HG02610 (cell line): Measurements from ENCODE around the gene SH2B3.

Experiments
- ATAC-seq: cut with Tn5 transposase; IDR thresholded peaks from one replicate; pipeline ENCODE4 v1.9.1; 2021; ENCODE audit warnings: mild to moderate bottlenecking, moderate library complexity; ENCODE audit not compliant: unreplicated experiment

Gene SH2B3

GRCh38 chr12:111408686-111409402 is 3.1 kb downstream of the SH2B3 start:
- no peak for ATAC-seq

GRCh38 chr12:111409403-111409779 is 3.7 kb downstream of the SH2B3 start:
- no peak for ATAC-seq

- no peak for ATAC-seq
Measured at GRCh38 chr12:111409780-111410430, 4.2 kb downstream of the SH2B3 start.

GRCh38 chr12:111410431-111411184 is 4.9 kb downstream of the SH2B3 start:
- ATAC-seq, result no peak

GRCh38 chr12:111411185-111411764 is 5.6 kb downstream of the SH2B3 start:
- no peak for ATAC-seq

GRCh38 chr12:111412007-111412829 is 6.5 kb downstream of the SH2B3 start:
- no peak for ATAC-seq

GRCh38 chr12:111412830-111413441 is 7.2 kb downstream of the SH2B3 start:
- no peak for ATAC-seq

GRCh38 chr12:111413442-111414086 is 7.8 kb downstream of the SH2B3 start:
- ATAC-seq, result no peak

GRCh38 chr12:111414711-111415252 is 9.1 kb downstream of the SH2B3 start:
- ATAC-seq, result no peak

- ATAC-seq, result no peak
Measured at GRCh38 chr12:111417290-111417689, 11.6 kb downstream of the SH2B3 start.

- no peak for ATAC-seq
Measured at GRCh38 chr12:111417784-111418593, 12.3 kb downstream of the SH2B3 start.

- ATAC-seq, result no peak
Measured at GRCh38 chr12:111418594-111418880, 12.8 kb downstream of the SH2B3 start.

GRCh38 chr12:111419784-111420183 is 14.1 kb downstream of the SH2B3 start:
- ATAC-seq, result no peak

GRCh38 chr12:111420494-111420893 is 14.8 kb downstream of the SH2B3 start:
- ATAC-seq, result no peak

- no peak for ATAC-seq
Measured at GRCh38 chr12:111424189-111424792, 18.6 kb downstream of the SH2B3 start.

- ATAC-seq, result no peak
Measured at GRCh38 chr12:111424793-111425251, 19.1 kb downstream of the SH2B3 start.

GRCh38 chr12:111425655-111426054 is 19.9 kb downstream of the SH2B3 start:
- ATAC-seq, result no peak
